GM10248 (cell line): ENCODE measurements around the gene CEP83.

Experiments
- CTCF ChIA-PET: fragments of 300-600 bp; sonication (Branson Sonifier 250); formaldehyde crosslinking; extraction: SDS; loops from one replicate; lab custom pipeline; 2021; ENCODE audit warnings: antibody characterized with exemption; lab: Yijun Ruan, JAX
- POLR2A ChIA-PET: fragments of 350-650 bp; sonication (Branson Sonifier 250); formaldehyde crosslinking; extraction: SDS; loops from one replicate; lab custom pipeline; 2020; ENCODE audit warnings: antibody characterized with exemption; lab: Yijun Ruan, JAX
- DNase-seq: peaks from one replicate; pipeline ENCODE4 v3.0.0; 2012; ENCODE audit errors: extremely low spot score
- CTCF ChIP-seq: IDR thresholded peaks from 2 replicates; pipeline ENCODE4 v1.5.1; 2012; ENCODE audit warnings: mild to moderate bottlenecking, low read depth; ENCODE audit errors: extremely low read depth, missing control alignments, control extremely low read depth

CEP83 gene

GRCh38 chr12:94336211-94336925 is 123.3 kb downstream of the CEP83 start:
- ChIA-PET CTCF (interaction anchor here (1.1 to 1.2 kb wide), 2 partner anchors 20 to 30 kb away, joined by 3 read pairs; no protein-coding TSS in a partner anchor), POLR2A (no interaction called here)
- DNase-seq, result no peak
- TF ChIP-seq CTCF, result no peak

- no peak for TF ChIP-seq CTCF
- POLR2A ChIA-PET, result no interaction called here
- CTCF ChIA-PET, result interaction anchor here (0.9 kb wide), 1 partner anchor 190 kb away, joined by 3 read pairs; no protein-coding TSS in a partner anchor
- no peak for DNase-seq
Observed at GRCh38 chr12:94333396-94333795, 126.3 kb downstream of the CEP83 start.

- no peak for DNase-seq
- ChIA-PET POLR2A (no interaction called here), CTCF (interaction anchor here (0.9 to 1.0 kb wide), 2 partner anchors 9 to 11 kb away, joined by 3 read pairs; no protein-coding TSS in a partner anchor)
- TF ChIP-seq CTCF, result no peak
Observed at GRCh38 chr12:94329366-94329765, 130.3 kb downstream of the CEP83 start.

GRCh38 chr12:94327809-94328208 is 131.9 kb downstream of the CEP83 start:
- CTCF ChIA-PET, result interaction anchor here (1.2 kb wide), 1 partner anchor 193 kb away, joined by 3 read pairs; no protein-coding TSS in a partner anchor
- TF ChIP-seq CTCF, result no peak

GRCh38 chr12:94326727-94327126 is 132.9 kb downstream of the CEP83 start:
- TF ChIP-seq CTCF, result no peak
- CTCF ChIA-PET, result interaction anchor here (1.2 kb wide), 2 partner anchors 24 to 192 kb away, joined by 3 read pairs; no protein-coding TSS in a partner anchor
- POLR2A ChIA-PET, result no interaction called here
- DNase-seq, result no peak

More at GRCh38 chr12:94327809-94328208, 131.9 kb downstream of the CEP83 start:
- POLR2A ChIA-PET, result no interaction called here
- DNase-seq, result no peak

GRCh38 chr12:94326234-94326633 is 133.4 kb downstream of the CEP83 start:
- DNase-seq, result no peak
- no peak for TF ChIP-seq CTCF
- ChIA-PET POLR2A (no interaction called here), CTCF (interaction anchor here (1.2 kb wide), 1 partner anchor 23 kb away, joined by 3 read pairs; no protein-coding TSS in a partner anchor)
